Neural crest cell (in vitro differentiated cells): Measurements from ENCODE around the gene OR10P1. TPM values are rescaled to one million over a fixed set of nuclear protein-coding genes. Genes with fewer than 3 reads are reported as not detected.

ENCODE experiments used
- DNase-seq: peaks from one replicate; pipeline ENCODE4 v3.0.0; 2021; ENCODE audit warnings: low read depth, mixed read lengths, low spot score
- H3K27ac Mint-ChIP-seq: one replicate; pipeline ENCODE4 v1.8.0; 2021; ENCODE audit warnings: mild to moderate bottlenecking, mixed read lengths; ENCODE audit not compliant: unreplicated experiment
- H3K27me3 Mint-ChIP-seq: 2 replicates; pipeline ENCODE4 v1.8.0; 2021; ENCODE audit warnings: low read depth, mild to moderate bottlenecking, mixed read lengths
- H3K36me3 Mint-ChIP-seq: 2 replicates; pipeline ENCODE4 v1.8.0; 2021; ENCODE audit warnings: low read depth, mild to moderate bottlenecking, mixed read lengths
- H3K4me1 Mint-ChIP-seq: 2 replicates; pipeline ENCODE4 v1.8.0; 2021; ENCODE audit warnings: mixed read lengths
- H3K4me3 Mint-ChIP-seq: one replicate; pipeline ENCODE4 v1.8.0; 2021; ENCODE audit warnings: mild to moderate bottlenecking, mixed read lengths
- H3K9me3 Mint-ChIP-seq: 2 replicates; pipeline ENCODE4 v1.8.0; 2021; ENCODE audit warnings: mixed read lengths
- total RNA-seq: library from RNA; stranded (reverse); gene quantifications from 2 replicates; pipeline ENCODE4 v1.2.1, GENCODE V29; 2021
- TF ChIP-seq, protein P1 (sequence below): fragments of 200-600 bp; sonication (generic); conservative IDR thresholded peaks from 2 replicates; pipeline ENCODE4 v1.5.0; 2021; ENCODE audit warnings: antibody characterized with exemption, mild to moderate bottlenecking

The OR10P1 gene
- total RNA-seq, 1 donor from 2014 or later: not detected

DNA sequence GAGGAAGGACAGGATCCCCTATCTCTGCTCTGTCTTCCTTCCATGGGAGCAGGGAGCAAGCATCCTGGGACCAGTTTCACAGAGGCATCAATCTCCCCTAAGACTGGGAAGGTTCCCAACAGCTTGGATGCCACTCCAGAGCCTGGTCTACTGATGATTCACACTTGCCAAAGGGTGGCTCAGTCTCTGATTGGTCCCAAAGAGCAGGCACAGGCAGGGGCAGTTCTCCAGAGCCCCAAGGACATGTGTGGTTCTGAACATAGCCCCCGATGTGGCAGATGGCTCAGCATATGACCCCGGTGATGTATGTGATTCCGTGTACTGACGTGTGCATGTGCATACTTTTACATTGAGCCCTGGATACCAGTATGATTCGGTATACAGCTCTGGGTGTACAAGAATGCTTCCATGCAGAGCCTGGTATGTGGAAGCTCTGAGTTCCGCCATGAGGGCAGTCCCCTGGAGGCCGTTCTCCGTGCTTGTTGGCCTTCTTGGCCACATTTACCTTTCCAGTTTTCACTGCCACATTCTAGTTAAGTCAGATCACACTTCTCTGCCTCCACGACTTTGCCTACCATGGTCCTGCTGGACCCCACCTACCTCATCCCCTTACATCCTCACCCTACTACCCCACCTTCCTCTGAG is 49.8 kb downstream of the OR10P1 start:
- TF ChIP-seq, protein P1, sequence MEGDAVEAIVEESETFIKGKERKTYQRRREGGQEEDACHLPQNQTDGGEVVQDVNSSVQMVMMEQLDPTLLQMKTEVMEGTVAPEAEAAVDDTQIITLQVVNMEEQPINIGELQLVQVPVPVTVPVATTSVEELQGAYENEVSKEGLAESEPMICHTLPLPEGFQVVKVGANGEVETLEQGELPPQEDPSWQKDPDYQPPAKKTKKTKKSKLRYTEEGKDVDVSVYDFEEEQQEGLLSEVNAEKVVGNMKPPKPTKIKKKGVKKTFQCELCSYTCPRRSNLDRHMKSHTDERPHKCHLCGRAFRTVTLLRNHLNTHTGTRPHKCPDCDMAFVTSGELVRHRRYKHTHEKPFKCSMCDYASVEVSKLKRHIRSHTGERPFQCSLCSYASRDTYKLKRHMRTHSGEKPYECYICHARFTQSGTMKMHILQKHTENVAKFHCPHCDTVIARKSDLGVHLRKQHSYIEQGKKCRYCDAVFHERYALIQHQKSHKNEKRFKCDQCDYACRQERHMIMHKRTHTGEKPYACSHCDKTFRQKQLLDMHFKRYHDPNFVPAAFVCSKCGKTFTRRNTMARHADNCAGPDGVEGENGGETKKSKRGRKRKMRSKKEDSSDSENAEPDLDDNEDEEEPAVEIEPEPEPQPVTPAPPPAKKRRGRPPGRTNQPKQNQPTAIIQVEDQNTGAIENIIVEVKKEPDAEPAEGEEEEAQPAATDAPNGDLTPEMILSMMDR: no peak
- Mint-ChIP-seq H3K36me3 (peaks cover 8% of the 10 kb centered on the region), H3K9me3 (no peaks in the 10 kb centered on the region), H3K4me3 (no peak overlapping the region), H3K27me3 (peaks cover 2% of the 10 kb centered on the region), H3K27ac (no peak overlapping the region), H3K4me1 (peaks cover 10% of the 10 kb centered on the region)
- no peak for DNase-seq

Other genes with a start within 250 kb of the OR10P1 start
- gene OR6C65, start 236.4 kb upstream of the OR10P1 start, total RNA-seq: not detected in 2 replicates
- not detected in 2 replicates for gene OR6C76, start 210.6 kb upstream of the OR10P1 start, total RNA-seq
- gene OR6C2, start 192.8 kb upstream of the OR10P1 start, total RNA-seq: not detected in 2 replicates
- not detected in 2 replicates for gene OR6C70, start 166.8 kb upstream of the OR10P1 start, total RNA-seq
- gene OR6C68, start 144.5 kb upstream of the OR10P1 start, total RNA-seq: not detected in 2 replicates
- gene OR6C4, start 87.3 kb upstream of the OR10P1 start, total RNA-seq: not detected in 2 replicates
- not detected in 2 replicates for gene OR2AP1, start 64.4 kb upstream of the OR10P1 start, total RNA-seq
- 57.9 and 63.7 TPM in 2 replicates for gene ITGA7, start 71.0 kb downstream of the OR10P1 start, total RNA-seq
- gene BLOC1S1, start 79.2 kb downstream of the OR10P1 start, total RNA-seq: 105 and 111 TPM in 2 replicates
- 10.4 and 14.2 TPM in 2 replicates for gene RDH5, start 83.5 kb downstream of the OR10P1 start, total RNA-seq
- 535 and 560 TPM in 2 replicates for gene CD63, start 92.1 kb downstream of the OR10P1 start, total RNA-seq
- 66.6 and 67.0 TPM in 2 replicates for gene GDF11, start 106.2 kb downstream of the OR10P1 start, total RNA-seq
- gene SARNP, start 180.8 kb downstream of the OR10P1 start, total RNA-seq: 121 and 123 TPM in 2 replicates
- 32.6 and 33.3 TPM in 2 replicates for gene ORMDL2, start 181.1 kb downstream of the OR10P1 start, total RNA-seq
- 35.3 and 40.3 TPM in 2 replicates for gene DNAJC14, start 192.7 kb downstream of the OR10P1 start, total RNA-seq
- gene MMP19, start 206.0 kb downstream of the OR10P1 start, total RNA-seq: not detected in 2 replicates